Stimulated activated effector memory CD8-positive, alpha-beta T cell treated with anti-CD3 and anti-CD28 coated beads, Interleukin-12 subunit alpha, Interleukin-12 subunit beta, amount 100 ng/mL, for 72 hours (primary cell): ENCODE data around the gene SOWAHD.
"Not testable (repeated sequence)": the region's sequence is repeated elsewhere in the genome, so short reads cannot be mapped to it uniquely, and the experiment has no call there.

ENCODE experiments used
- ATAC-seq: fragments of 150-1000 bp; cut with Tn5 transposase; 2 replicates; pipeline ENCODE4 v1.10.0; 2021
- DNase-seq, 2 donors: peaks; one replicate each; pipeline ENCODE4 v3.0.0; 2021 to 2022; ENCODE audit warnings: low spot score in 2 of 2
- H3K27ac Mint-ChIP-seq: one replicate; pipeline ENCODE4 v1.8.0; 2022; ENCODE audit warnings: mild to moderate bottlenecking, mixed read lengths
- H3K36me3 Mint-ChIP-seq: one replicate; pipeline ENCODE4 v1.8.0; 2022; ENCODE audit warnings: mild to moderate bottlenecking, mixed read lengths
- H3K4me1 Mint-ChIP-seq: one replicate; pipeline ENCODE4 v1.8.0; 2022; ENCODE audit warnings: mixed read lengths
- H3K4me3 Mint-ChIP-seq: one replicate; pipeline ENCODE4 v1.8.0; 2022; ENCODE audit warnings: mild to moderate bottlenecking, mixed read lengths
- H3K9me3 Mint-ChIP-seq: one replicate; pipeline ENCODE4 v1.8.0; 2022; ENCODE audit warnings: mixed read lengths

SOWAHD gene

GRCh38 chrX:119775517-119776238 is 17.3 kb downstream of the SOWAHD start:
- H3K36me3 Mint-ChIP-seq, result peaks cover 16% of the 10 kb centered on the region
- peak overlapping the region; percentile 76 for H3K27ac Mint-ChIP-seq
- H3K4me1 Mint-ChIP-seq, result peaks cover under 1% of the 10 kb centered on the region
- DNase-seq (no peak), ATAC-seq (no peak)
- H3K9me3 Mint-ChIP-seq, result no peaks in the 10 kb centered on the region
- no peak overlapping the region for H3K4me3 Mint-ChIP-seq

GRCh38 chrX:119778829-119779228 is 20.4 kb downstream of the SOWAHD start:
- Mint-ChIP-seq H3K4me3 (no peak overlapping the region), H3K36me3 (peaks cover 46% of the 10 kb centered on the region), H3K9me3 (no peaks in the 10 kb centered on the region), H3K27ac (no peak overlapping the region), H3K4me1 (peaks cover 13% of the 10 kb centered on the region)
- DNase-seq (no peak), ATAC-seq (no peak)

GRCh38 chrX:119783026-119783425 is 24.6 kb downstream of the SOWAHD start:
- Mint-ChIP-seq H3K9me3 (no peaks in the 10 kb centered on the region), H3K4me1 (peaks cover 28% of the 10 kb centered on the region), H3K36me3 (peaks cover 79% of the 10 kb centered on the region), H3K27ac (peak overlapping the region; percentile 14), H3K4me3 (no peak overlapping the region)
- ATAC-seq, result no peak
- no peak for DNase-seq

GRCh38 chrX:119784747-119785446 is 26.5 kb downstream of the SOWAHD start:
- Mint-ChIP-seq H3K27ac (no peak overlapping the region), H3K4me3 (no peak overlapping the region), H3K4me1 (peaks cover 28% of the 10 kb centered on the region), H3K36me3 (peaks cover 93% of the 10 kb centered on the region), H3K9me3 (no peaks in the 10 kb centered on the region)
- peak; percentile 12 to 63 for DNase-seq
- peak; percentile 69 for ATAC-seq

GRCh38 chrX:119790977-119791436 is 32.6 kb downstream of the SOWAHD start:
- peaks cover 55% of the 10 kb centered on the region for H3K36me3 Mint-ChIP-seq
- H3K4me3 Mint-ChIP-seq, result peak overlapping the region; percentile 85

GRCh38 chrX:119791437-119792231 is 33.2 kb downstream of the SOWAHD start, which contains the start of gene RPL39:
TSS of gene RPL39 (minus strand) at chrX:119791630. CDS start at chrX:119791576, 54 bp downstream.
- Mint-ChIP-seq H3K27ac (peak within 1 kb of the TSS; percentile 94), H3K4me1 (peaks cover 5% of the 10 kb centered on the region), H3K9me3 (no peaks in the 10 kb centered on the region), H3K36me3 (peaks cover 49% of the 10 kb centered on the region), H3K4me3 (peak within 1 kb of the TSS; percentile 85)
- ATAC-seq (peak; percentile 95), DNase-seq (peak; percentile 46 to 83)

More at GRCh38 chrX:119790977-119791436, 32.6 kb downstream of the SOWAHD start:
- Mint-ChIP-seq H3K4me1 (peaks cover 8% of the 10 kb centered on the region), H3K9me3 (no peaks in the 10 kb centered on the region), H3K27ac (peak overlapping the region; percentile 94)
- DNase-seq (peak in 1 of 2 donors; percentile 63), ATAC-seq (peak; percentile 53)

- H3K9me3 Mint-ChIP-seq, result no peaks in the 10 kb centered on the region
- no peak for ATAC-seq
- no peaks in the 10 kb centered on the region for H3K36me3 Mint-ChIP-seq
- no peaks in the 10 kb centered on the region for H3K4me1 Mint-ChIP-seq
- no peak for DNase-seq
- no peak overlapping the region for H3K4me3 Mint-ChIP-seq
- peak overlapping the region; percentile 63 for H3K27ac Mint-ChIP-seq
Observed at GRCh38 chrX:119801253-119802221, 43.1 kb downstream of the SOWAHD start.

GRCh38 chrX:119802546-119802945 is 44.2 kb downstream of the SOWAHD start:
- DNase-seq, result no peak
- Mint-ChIP-seq H3K27ac (peak overlapping the region; percentile 63), H3K4me3 (no peak overlapping the region), H3K36me3 (no peaks in the 10 kb centered on the region), H3K9me3 (no peaks in the 10 kb centered on the region), H3K4me1 (no peaks in the 10 kb centered on the region)
- ATAC-seq, result no peak

- H3K27ac Mint-ChIP-seq, DNase-seq, H3K4me3 Mint-ChIP-seq, H3K36me3 Mint-ChIP-seq, H3K4me1 Mint-ChIP-seq, ATAC-seq, H3K9me3 Mint-ChIP-seq: not testable (repeated sequence)
Observed at GRCh38 chrX:119808461-119808860, 50.1 kb downstream of the SOWAHD start.

GRCh38 chrX:119809185-119809666 is 50.8 kb downstream of the SOWAHD start:
- H3K4me1 Mint-ChIP-seq, result no peaks in the 10 kb centered on the region
- no peak overlapping the region for H3K4me3 Mint-ChIP-seq
- H3K9me3 Mint-ChIP-seq, result no peaks in the 10 kb centered on the region
- no peaks in the 10 kb centered on the region for H3K36me3 Mint-ChIP-seq
- ATAC-seq, result no peak
- no peak overlapping the region for H3K27ac Mint-ChIP-seq
- no peak for DNase-seq
